Hematopoietic multipotent progenitor cell treated with erythropoietin and hydrocortisone succinate and interleukin-3 and kit ligand, for 6 days (in vitro differentiated cells): ENCODE data around the gene PTMA.
"Not testable (repeated sequence)": the region's sequence is repeated elsewhere in the genome, so short reads cannot be mapped to it uniquely, and the experiment has no call there.

ENCODE experiments used
- DNase-seq: peaks from one replicate; pipeline ENCODE4 v3.0.0-alpha.2; 2015

Gene PTMA

GRCh38 chr2:231701456-231702373 lies 6.6 kb upstream of the PTMA start:
- DNase-seq: no peak

GRCh38 chr2:231704017-231704416 lies 4.3 kb upstream of the PTMA start:
- no peak for DNase-seq

- peak; percentile 98 for DNase-seq
Measured at GRCh38 chr2:231706731-231707624, 1.3 kb upstream of the PTMA start.

GRCh38 chr2:231707625-231707926 lies 749 bp upstream of the PTMA start:
- peak; percentile 67 for DNase-seq

DNA sequence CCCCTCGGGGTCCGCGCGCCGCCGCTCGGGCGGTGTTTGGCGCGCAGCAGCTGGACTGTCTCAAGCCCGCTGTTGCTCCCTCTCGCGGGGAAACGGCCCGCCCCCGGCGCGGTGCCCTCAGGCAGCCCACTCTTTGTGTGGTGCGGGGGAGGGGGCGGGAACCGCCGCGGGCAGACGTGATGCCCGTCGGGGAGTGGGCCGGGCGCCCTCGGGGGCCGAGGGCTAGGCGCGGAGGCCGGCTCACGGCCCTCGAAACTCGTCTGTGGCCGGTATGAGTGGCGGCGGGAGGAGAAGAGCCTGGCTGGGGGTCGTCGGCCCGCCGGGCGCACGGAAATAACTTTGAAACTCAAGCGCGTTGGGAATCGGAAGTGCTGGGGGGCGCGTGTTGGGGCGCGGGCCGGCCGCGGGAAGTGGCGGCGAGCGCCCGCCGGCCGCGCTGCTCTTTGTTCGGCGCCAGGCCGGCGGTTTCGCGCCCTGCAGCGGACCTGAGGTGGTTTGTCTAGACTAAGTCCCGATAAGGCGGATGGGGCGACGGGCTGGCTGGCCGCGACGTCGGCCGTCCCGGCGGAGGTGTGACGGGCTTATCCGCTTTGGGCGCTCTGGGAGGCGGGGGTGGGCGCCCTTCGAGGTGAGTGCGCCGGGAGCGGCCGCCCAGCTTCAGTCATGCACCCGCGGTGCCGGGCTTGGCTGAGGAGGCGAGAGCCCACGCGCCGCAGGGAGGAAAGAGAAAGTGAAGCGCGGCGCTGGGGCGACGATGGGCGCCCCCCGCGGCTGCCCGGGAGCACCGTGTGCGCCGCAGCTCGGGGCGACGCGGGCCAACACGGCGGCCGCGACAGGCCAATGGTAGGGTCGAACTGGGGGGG lies 679 bp downstream of the PTMA start:
- DNase-seq: peak; percentile 42

DNA sequence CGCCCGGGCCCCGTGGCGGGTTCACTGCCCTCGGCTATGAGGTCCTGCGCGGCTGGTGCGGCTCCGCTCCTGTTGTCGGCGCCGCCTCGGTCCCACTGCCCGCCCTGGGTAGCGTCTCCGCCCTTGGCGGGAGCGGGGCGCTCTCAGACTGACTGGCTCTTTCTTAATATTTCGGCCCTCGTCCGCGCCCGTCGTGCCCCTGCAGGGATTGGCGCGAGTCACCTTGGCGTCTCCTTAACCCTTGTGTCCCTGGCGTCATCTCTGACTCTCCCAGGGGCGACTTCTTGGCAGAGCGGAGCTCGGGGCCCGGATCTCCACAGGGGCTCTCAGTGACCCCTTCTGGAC lies 1.3 kb downstream of the PTMA start:
- peak; percentile 61 for DNase-seq

DNA sequence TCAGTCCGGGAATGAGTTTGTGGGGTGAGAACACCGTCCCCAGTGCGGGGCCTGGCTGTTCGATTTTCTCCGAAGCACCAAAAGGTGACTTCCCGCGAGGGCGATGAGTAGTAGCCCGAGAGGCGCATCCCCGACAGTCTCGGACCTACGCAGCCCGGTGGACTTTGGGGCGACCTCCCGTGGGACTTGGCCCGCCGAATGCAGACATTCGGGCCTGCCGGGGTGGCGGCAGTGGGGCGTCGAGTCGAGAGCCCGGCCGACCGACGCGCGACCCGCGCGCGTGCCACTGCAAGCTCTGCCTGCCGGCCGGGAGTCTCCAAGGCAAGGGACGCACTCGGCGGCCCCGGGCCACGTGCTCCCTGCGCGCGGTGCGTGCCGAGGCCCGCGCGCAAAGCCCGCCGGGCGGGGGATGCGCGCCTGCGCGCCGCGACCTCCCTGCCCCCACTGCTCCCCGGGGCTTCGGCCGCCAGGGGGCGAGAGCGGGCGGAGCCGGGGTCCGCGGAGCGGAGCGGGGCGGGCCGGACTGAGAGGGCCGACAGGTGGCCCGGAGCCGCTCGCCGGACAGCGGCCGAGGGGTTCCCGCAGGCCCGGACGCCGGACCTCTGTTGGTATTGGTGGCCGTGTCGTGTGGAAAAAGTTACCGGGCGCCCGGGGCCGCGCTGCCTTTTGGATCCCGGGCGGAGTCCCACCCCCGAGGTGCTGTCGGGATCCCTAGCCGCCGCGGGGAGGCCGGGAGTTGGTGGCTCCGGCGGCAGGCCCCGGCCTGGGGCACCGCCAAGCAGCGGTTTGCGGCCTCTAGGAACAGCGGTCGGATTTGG lies 1.9 kb downstream of the PTMA start:
- DNase-seq: peak; percentile 82

DNA sequence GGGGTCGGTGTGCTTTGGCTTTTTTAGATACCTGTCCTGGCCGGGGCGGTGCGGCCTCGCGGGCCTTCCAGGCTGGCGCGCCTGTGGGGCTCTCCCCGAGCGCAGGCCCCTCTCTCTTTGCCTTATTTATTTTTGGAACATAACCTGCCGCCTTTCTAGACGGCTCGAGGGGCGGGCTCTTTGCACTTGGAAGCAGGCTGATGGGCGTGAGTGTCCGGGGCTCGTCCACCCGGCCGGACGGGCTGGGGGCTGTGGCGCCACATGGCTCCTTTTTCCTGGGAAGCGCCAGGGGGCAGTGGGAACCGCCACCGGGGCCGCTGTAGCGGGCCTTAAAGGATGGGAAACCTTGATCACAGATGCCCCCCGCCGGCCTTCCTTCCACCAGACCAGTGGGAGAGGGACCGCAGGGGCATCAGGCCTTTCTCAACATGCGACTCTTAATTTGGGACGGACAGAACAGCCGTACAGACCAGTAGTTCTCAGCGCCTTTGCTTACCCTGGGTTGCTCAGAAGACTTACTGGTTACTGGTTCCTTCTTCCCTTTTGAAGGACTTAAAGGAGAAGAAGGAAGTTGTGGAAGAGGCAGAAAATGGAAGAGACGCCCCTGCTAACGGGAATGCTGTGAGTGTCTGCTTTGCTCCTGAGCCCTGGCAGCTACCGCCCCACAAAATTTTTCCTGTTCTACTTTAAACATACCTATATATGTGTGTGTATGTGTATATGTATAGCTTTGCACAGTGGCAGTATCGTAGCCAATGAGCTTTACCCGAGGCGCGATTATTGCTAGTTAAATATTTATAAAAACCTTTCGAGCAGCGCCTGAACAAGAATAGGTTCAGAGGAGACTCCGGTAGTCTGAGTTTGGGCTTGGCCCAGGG lies 2.7 kb downstream of the PTMA start:
- peak; percentile 55 for DNase-seq

- peak; percentile 24 for DNase-seq
Measured at GRCh38 chr2:231711677-231712450, 3.5 kb downstream of the PTMA start.

DNA sequence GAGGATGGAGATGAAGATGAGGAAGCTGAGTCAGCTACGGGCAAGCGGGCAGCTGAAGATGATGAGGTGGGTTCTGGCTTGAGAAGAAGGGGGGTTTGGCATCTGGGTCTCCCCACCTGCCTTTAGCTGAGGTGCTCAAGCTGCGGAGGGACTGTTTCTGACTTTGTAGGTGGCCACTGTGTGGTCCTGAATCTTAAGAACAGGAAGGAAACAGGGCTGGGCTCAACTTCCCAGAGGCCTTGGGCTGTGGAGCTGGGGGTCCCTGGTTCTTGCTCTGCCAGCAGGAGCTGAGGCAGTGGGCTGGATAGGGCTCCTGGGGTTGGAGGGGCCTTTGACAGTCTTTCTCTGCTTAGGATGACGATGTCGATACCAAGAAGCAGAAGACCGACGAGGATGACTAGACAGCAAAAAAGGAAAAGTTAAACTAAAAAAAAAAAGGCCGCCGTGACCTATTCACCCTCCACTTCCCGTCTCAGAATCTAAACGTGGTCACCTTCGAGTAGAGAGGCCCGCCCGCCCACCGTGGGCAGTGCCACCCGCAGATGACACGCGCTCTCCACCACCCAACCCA lies 4.2 kb downstream of the PTMA start:
- peak; percentile 37 for DNase-seq

DNA sequence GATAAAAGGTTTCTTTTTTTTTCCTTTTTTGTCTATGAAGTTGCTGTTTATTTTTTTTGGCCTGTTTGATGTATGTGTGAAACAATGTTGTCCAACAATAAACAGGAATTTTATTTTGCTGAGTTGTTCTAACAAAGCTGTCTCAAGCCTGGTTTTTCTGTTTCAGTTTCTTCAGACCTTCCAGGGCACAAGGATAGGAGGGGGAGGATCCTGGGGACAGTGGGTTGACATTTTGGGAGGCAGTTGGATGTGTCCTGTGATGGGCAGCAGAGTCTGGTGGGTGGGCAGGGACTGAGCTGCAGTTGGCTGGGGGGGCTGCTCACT lies 5.0 kb downstream of the PTMA start:
- not testable (repeated sequence) for DNase-seq

DNA sequence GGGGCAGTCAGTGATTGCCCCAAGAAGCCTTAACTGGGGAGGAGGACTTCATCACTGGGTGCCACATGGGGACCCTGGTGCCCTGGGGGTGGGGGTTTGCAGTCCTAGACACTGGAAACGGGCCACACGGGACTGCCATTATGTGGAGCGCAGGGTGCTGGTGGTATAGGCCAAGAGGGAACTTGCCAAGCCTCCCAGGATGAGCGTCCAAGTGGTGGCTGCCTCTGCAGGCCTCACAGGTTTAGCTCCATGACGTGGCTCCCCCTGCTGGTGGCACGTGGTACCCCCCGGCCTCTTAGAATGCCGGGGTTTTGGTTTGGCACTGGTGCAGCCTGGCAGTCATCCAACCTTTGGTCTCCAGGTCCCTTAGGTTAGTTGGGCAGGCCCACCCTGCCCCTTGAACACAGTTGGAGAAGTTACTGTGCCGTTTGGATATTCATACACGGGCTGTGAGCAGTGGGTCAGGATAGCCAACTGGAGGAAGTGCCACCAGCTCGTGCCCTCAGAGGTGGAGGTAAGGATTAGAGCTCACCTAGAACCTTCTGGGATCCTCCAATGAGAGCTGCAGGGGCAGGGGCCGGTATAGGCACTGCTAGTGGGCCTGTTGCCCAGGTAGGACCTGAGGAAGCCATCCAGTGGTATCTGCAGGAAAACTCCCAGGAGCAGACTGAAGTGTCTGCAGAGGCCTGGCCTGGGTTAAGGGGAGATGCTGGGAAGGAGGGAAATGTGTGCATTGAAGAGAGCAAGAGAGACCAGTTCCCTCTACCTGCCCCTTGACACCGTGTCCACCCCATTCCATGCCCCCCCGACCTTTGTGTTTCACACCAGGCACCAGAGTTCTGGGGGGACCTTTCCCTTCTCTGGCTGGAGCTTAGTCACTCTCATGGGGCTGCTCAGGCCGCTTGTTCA lies 5.7 kb downstream of the PTMA start:
- peak; percentile 97 for DNase-seq

- peak; percentile 95 for DNase-seq
Measured at GRCh38 chr2:231714639-231715498, 6.5 kb downstream of the PTMA start.

DNA sequence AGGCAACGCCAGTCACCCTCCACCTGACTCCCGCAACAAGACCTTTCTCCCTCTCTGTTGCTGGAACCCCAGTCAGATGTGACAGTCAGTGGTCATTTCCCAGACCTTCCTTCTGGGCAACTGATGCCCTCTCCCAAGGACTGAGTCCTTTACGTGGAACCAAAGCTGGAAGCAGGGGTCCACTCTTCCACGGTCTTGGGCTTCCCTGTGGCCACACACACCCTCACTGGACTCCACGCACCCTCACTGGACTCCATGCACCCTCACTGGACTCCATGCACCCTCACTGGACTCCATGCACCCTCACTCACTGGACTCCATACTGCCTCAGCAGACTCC lies 7.1 kb downstream of the PTMA start:
- no peak for DNase-seq

- DNase-seq: peak; percentile 74
Measured at GRCh38 chr2:231715988-231716616, 7.8 kb downstream of the PTMA start.

- DNase-seq: no peak
Measured at GRCh38 chr2:231716666-231717280, 8.4 kb downstream of the PTMA start.
